ENCODE results near the gene RHOT2. TPM values are rescaled to one million over a fixed set of nuclear protein-coding genes. Genes with fewer than 3 reads are reported as not detected.

Gene RHOT2
- total and polyA plus RNA-seq, 10 of the 15 experiments (the other 5 are each of a cell fraction or from before 2014, with no cell fraction given): 3.7 to 174 (median 69.8) TPM

- no peak for TF ChIP-seq CEBPZ (IDR thresholded peaks at IDR 0.05; ENCODE audit: low read depth, low read length)
- TF ChIP-seq KLF5 (IDR thresholded peaks at IDR 0.05; ENCODE audit: partially characterized antibody): peak; percentile 34
- no peak; the same call in 1 of the 2 replicates for TF ChIP-seq GABPA (IDR thresholded peaks at IDR 0.05; ENCODE audit: low read depth)
- no peak for TF ChIP-seq MLLT1 (IDR thresholded peaks at IDR 0.05)
- TF ChIP-seq ZBTB11 (CRISPR knock-in tag; IDR thresholded peaks at IDR 0.05): peak; percentile 34
- no peak for TF ChIP-seq IRF3 (IDR thresholded peaks at IDR 0.05)
- TF ChIP-seq MEF2B (IDR thresholded peaks at IDR 0.05; ENCODE audit: partially characterized antibody, poor library complexity, severe bottlenecking): no peak
- no peak for TF ChIP-seq MTA2 (IDR thresholded peaks at IDR 0.05; ENCODE audit: low read depth)
- TF ChIP-seq ATF3 (IDR thresholded peaks at IDR 0.05; ENCODE audit: borderline replicate concordance, extremely low read depth, low read depth, low read length): no peak
- peak; percentile 57 for TF ChIP-seq NRF1 (conservative IDR thresholded peaks at IDR 0.05; ENCODE audit: low read depth, low read length)
- TF ChIP-seq IKZF2 (IDR thresholded peaks at IDR 0.05): no peak
- TF ChIP-seq RAD51 (IDR thresholded peaks at IDR 0.05): no peak
- TF ChIP-seq YY1 (IDR thresholded peaks at IDR 0.05; ENCODE audit: low read depth, low read length): peak; percentile 47; the same call in 1 of the 2 replicates
- TF ChIP-seq SIX5 (IDR thresholded peaks at IDR 0.05; ENCODE audit: low read depth, low read length, severe bottlenecking): no peak
- TF ChIP-seq E2F4 (IDR thresholded peaks at IDR 0.05; ENCODE audit: low read depth, low read length): no peak
- no peak for TF ChIP-seq PAX5 (IDR thresholded peaks at IDR 0.05; ENCODE audit: borderline replicate concordance, low read depth, low read length)
- no peak for TF ChIP-seq CBX5 (IDR thresholded peaks at IDR 0.05; ENCODE audit: low read depth)
- peak; percentile 62; the same call in 1 of the 2 replicates for TF ChIP-seq RB1 (IDR thresholded peaks at IDR 0.05; ENCODE audit: borderline replicate concordance)
Measured at GRCh38 chr16:679814-680624, 12.1 kb downstream of the RHOT2 start, which contains the start of gene STUB1 (continued).

Measured in GM12878 (cell line).